Astrocyte (in vitro differentiated cells and primary cell): Measurements from ENCODE around the gene CEACAM19.

Source experiments
- CTCF ChIP-seq: IDR thresholded peaks from 2 replicates; pipeline ENCODE4 v1.5.1; 2011; ENCODE audit warnings: low read depth, mild to moderate bottlenecking, inconsistent platforms, low read length, moderate library complexity; ENCODE audit not compliant: insufficient read depth
- EZH2 ChIP-seq: IDR thresholded peaks from 2 replicates; pipeline ENCODE4 v1.6.1; 2012; ENCODE audit warnings: mild to moderate bottlenecking, low read length, inconsistent platforms; ENCODE audit not compliant: insufficient read depth

- TF ChIP-seq EZH2 (no peak), CTCF (no peak)
Measured at GRCh38 chr19:44626048-44626624, 45.1 kb upstream of the CEACAM19 start.
